Stimulated activated CD8-positive, alpha-beta memory T cell treated with anti-CD3 and anti-CD28 coated beads, Interleukin-12 subunit alpha, Interleukin-12 subunit beta, amount 100 ng/mL, for 24 hours (primary cell): ENCODE data around the gene UBA3.

Experiments used
- DNase-seq: peaks from one replicate; pipeline ENCODE4 v3.0.0-alpha.2; 2020; ENCODE audit errors: extremely low read depth

Gene UBA3

GRCh38 chr3:69012100-69012799, 67.9 kb downstream of the UBA3 start:
- DNase-seq, result no peak

- no peak for DNase-seq
Observed at GRCh38 chr3:69011096-69011730, 69.0 kb downstream of the UBA3 start.

GRCh38 chr3:69009559-69010410, 70.4 kb downstream of the UBA3 start:
- no peak for DNase-seq

- no peak for DNase-seq
Observed at GRCh38 chr3:69008980-69009379, 71.2 kb downstream of the UBA3 start.

- no peak for DNase-seq
Observed at GRCh38 chr3:69005791-69006482, 74.2 kb downstream of the UBA3 start.

- DNase-seq, result no peak
Observed at GRCh38 chr3:69005071-69005790, 74.9 kb downstream of the UBA3 start.
